ENCODE results near the gene BLNK.

The BLNK gene

GRCh38 chr10:96271016-96271815 is at the start of gene BLNK:
BLNK (minus strand) TSS chr10:96271569; CDS start chr10:96271398, 171 bp downstream.
- TF ChIP-seq YY1 (IDR thresholded peaks at IDR 0.05; ENCODE audit: low read depth) (no peak), TCF12 (IDR thresholded peaks at IDR 0.05; ENCODE audit: low read depth) (peak; percentile 60), FOXM1 (IDR thresholded peaks at IDR 0.05; ENCODE audit: borderline replicate concordance, low read depth) (0 out of 2 replicates have a peak, but pooled peaks have one; percentile 18), EP300 (IDR thresholded peaks at IDR 0.05; ENCODE audit: borderline replicate concordance) (peak; percentile 51; the same call in 1 of the 2 replicates), MAX (IDR thresholded peaks at IDR 0.05) (peak; percentile 62), REST (IDR thresholded peaks at IDR 0.05; ENCODE audit: low read depth) (no peak), TAF1 (IDR thresholded peaks at IDR 0.05; ENCODE audit: low read depth) (0 out of 2 replicates have a peak, but pooled peaks have one; percentile 5), TEAD4 (IDR thresholded peaks at IDR 0.05) (no peak), NFIC (IDR thresholded peaks at IDR 0.05) (peak; percentile 73), CEBPB (IDR thresholded peaks at IDR 0.05) (peak; percentile 35; the same call in 1 of the 2 replicates), USF1 (IDR thresholded peaks at IDR 0.05) (peak; percentile 86), ZBTB7A (IDR thresholded peaks at IDR 0.05; ENCODE audit: low read depth) (no peak), CREB1 (IDR thresholded peaks at IDR 0.05; ENCODE audit: low read depth) (0 out of 2 replicates have a peak, but pooled peaks have one; percentile 24)

- no peak for TF ChIP-seq USF1 (IDR thresholded peaks at IDR 0.05)
- TF ChIP-seq TCF12 (IDR thresholded peaks at IDR 0.05; ENCODE audit: low read depth): no peak
- no peak for TF ChIP-seq NFIC (IDR thresholded peaks at IDR 0.05)
- no peak for TF ChIP-seq EP300 (IDR thresholded peaks at IDR 0.05; ENCODE audit: borderline replicate concordance)
- TF ChIP-seq CEBPB (IDR thresholded peaks at IDR 0.05): no peak
- no peak for TF ChIP-seq YY1 (IDR thresholded peaks at IDR 0.05; ENCODE audit: low read depth)
- TF ChIP-seq TAF1 (IDR thresholded peaks at IDR 0.05; ENCODE audit: low read depth): no peak
- TF ChIP-seq ZBTB7A (IDR thresholded peaks at IDR 0.05; ENCODE audit: low read depth): no peak
- TF ChIP-seq REST (IDR thresholded peaks at IDR 0.05; ENCODE audit: low read depth): no peak
- no peak for TF ChIP-seq FOXM1 (IDR thresholded peaks at IDR 0.05; ENCODE audit: borderline replicate concordance, low read depth)
These were observed 48.5 kb upstream of the BLNK start for GRCh38 chr10:96319754-96320474.

GRCh38 chr10:96317067-96317833 is 45.9 kb upstream of the BLNK start:
- TF ChIP-seq NFIC (IDR thresholded peaks at IDR 0.05) (no peak), RAD21 (IDR thresholded peaks at IDR 0.05; ENCODE audit: low read depth) (0 out of 2 replicates have a peak, but pooled peaks have one; percentile 20)

GRCh38 chr10:96313344-96313743 is 42.0 kb upstream of the BLNK start:
- TF ChIP-seq TCF12 (IDR thresholded peaks at IDR 0.05; ENCODE audit: low read depth) (no peak), ZBTB7A (IDR thresholded peaks at IDR 0.05; ENCODE audit: low read depth) (no peak)

- TF ChIP-seq YY1 (IDR thresholded peaks at IDR 0.05; ENCODE audit: low read depth): no peak
- no peak for TF ChIP-seq CREB1 (IDR thresholded peaks at IDR 0.05; ENCODE audit: low read depth)
- no peak for TF ChIP-seq TEAD4 (IDR thresholded peaks at IDR 0.05)
- no peak for TF ChIP-seq TAF1 (IDR thresholded peaks at IDR 0.05; ENCODE audit: low read depth)
- no peak for TF ChIP-seq REST (IDR thresholded peaks at IDR 0.05; ENCODE audit: low read depth)
- TF ChIP-seq NFIC (IDR thresholded peaks at IDR 0.05): no peak
- no peak for TF ChIP-seq MAX (IDR thresholded peaks at IDR 0.05)
- TF ChIP-seq USF1 (IDR thresholded peaks at IDR 0.05): no peak
These were observed 39.9 kb upstream of the BLNK start for GRCh38 chr10:96311180-96311715.
